Stimulated activated CD4-positive, alpha-beta T cell treated with anti-CD3 and anti-CD28 coated beads, Interleukin-4, amount 100 ng/mL, for 1 hour (primary cell): ENCODE results near the gene BICRA.
"Not testable (repeated sequence)": the region's sequence is repeated elsewhere in the genome, so short reads cannot be mapped to it uniquely, and the experiment has no call there.

Experiments
- DNase-seq: peaks from one replicate; pipeline ENCODE4 v3.0.0-alpha.2; 2020

Gene BICRA

DNA sequence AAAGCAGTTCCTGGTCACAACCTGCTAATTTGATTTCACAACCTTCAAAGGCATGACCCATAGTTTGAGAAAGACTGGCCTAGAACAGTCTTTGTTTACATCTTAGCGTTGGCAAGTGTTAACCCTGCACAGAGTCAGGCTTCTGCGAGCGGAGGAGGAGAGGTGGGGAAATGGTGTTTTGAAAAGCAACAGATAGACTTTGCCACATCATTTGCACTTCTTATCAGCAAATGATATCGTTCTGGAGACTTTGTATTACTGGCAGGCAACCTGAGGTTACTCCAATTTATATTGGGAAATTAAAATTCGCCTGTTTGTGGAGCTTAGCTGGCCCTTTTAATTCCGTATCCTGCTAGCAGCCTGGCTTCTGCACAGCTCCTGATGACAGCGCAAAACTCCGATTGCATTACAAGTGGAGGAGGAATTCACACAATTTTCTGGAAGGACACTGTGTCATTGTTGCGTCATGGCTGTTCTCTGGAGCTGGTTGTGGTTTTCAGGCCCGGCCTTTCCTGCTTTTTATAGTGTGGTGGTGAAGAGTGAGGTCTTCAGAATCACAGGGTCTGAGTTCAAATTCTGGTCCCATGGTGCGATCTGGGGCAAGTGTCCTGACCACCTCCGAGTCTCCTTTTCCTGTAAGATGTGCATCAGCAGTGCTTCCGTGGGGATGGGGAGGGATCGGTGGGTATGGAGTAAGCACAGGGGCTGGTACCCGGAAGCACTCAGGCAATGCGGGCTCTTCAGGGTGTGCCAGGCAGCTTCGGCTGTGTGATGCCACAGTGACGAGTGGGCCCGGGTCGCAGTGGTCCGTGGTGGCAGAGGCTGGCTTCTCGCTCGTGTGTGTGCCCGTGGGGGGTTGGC lies 55.2 kb downstream of the BICRA start:
- no peak for DNase-seq

DNA sequence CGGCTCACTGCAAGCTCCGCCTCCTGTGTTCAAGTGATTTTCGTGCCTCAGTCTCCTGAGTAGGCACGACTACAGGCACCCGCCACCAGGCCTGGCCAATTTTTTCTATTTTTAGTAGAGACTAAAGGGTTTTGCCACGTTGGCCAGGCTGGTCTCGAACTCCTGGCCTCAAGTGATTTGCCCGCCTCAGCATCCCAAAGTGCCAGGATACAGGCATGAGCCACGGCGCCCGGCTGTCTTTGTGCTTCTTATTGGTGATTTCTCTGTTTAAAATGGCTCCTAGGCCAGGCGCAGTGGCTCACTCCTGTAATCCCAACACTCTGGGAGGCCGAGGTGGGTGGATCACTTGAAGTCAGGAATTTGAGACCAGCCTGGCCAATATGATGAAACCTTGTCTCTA lies 59.6 kb downstream of the BICRA start:
- DNase-seq, result not testable (repeated sequence)

DNA sequence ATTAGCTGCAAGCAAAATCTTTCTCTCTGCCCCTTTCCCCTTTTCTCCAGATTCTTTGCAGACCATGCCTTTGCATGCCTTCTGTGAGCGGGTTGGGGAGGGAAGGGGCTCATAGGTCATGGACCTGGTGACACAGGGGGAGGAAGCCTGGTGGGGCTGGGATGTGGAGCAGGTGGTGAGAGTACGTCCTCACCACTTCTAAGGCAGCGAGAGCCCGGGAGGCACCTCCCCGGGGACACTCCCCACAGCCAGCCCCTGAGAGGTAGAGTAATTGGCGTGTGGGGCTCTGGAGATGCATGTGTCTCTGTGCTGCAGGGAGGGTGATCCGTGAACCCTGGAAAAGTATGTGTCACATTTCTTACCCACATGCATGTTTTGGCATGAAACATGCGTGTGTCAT lies 61.8 kb downstream of the BICRA start:
- no peak for DNase-seq

DNA sequence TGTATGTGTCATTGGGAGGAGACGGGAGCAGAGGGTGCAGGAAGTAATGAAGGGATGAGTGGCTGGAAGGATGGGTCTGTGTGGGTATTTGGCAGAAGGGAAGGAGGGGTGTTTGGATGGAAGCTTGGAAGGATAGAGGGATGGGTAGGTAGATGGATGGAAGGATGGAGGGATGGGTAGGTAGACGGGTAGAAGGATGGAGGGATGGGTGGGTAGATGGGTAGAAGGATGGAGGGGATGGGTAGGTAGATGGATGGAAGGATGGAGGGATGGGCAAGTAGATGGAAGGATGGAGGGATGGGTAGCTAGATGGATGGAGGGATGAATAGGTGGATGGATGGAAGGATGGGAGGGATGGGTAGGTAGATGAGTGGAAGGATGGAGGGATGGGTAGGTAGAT lies 62.6 kb downstream of the BICRA start:
- no peak for DNase-seq

- no peak for DNase-seq
Observed at GRCh38 chr19:47673426-47673825, 64.5 kb downstream of the BICRA start.

DNA sequence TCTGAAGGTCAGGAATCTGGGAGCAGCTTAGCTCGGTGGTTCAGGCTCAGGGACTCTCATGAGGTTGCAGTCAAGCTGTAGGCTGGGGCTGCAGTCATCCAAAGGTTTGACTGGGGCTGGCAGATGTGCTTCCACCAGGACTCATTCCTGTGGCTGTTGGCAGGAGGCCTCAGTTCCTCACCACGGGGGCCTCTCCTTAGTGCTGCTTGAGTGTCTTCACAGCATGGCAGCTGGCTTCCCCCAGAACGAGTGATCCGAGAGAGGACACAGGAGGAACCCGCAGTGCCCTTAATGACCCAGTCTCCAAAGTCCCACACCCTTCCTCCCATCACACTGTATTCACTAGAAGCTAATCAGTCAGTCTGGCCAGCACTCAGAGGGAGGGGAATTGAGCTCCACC lies 65.6 kb downstream of the BICRA start:
- DNase-seq, result no peak

DNA sequence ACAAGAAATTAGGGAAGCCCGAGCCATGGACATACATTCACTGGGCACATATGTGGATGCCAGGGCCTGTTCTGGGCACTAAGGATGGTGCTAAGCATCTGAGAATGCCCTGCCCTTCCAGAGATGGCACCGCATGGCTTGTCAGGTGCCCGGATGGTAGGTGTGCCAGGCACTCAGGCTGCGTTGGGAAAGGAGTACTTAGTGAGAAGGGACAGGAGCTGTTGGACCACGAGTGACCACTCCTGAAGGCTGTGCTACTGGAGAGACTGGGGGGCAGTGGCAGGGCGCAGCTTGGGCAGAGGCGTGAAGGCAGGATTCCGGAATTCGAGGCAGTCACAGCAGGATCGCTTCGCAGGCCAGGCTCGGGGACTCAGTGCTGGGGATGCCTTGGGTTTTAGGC lies 66.3 kb downstream of the BICRA start:
- no peak for DNase-seq

- no peak for DNase-seq
Observed at GRCh38 chr19:47675859-47676258, 66.9 kb downstream of the BICRA start.

DNA sequence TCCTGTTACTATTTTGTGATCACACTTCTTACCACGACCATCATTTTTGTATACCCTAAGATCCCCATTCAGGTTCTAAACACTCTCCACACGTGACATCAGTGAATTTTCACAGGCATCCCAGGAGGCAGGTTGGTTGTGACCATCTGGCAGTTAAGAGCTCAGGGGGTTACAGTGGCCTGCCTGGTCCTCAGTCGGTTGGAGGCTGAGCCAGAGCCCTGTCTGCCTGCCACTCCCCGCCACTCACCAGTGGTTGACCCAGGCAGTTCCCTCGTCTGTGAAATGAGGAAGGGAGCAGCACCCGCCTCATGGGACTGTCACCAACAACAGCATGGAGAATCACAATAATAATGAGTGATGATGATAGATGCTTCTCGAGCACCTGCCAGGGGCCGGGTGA lies 67.9 kb downstream of the BICRA start:
- no peak for DNase-seq

- no peak for DNase-seq
Observed at GRCh38 chr19:47679251-47679900, 70.4 kb downstream of the BICRA start.

DNA sequence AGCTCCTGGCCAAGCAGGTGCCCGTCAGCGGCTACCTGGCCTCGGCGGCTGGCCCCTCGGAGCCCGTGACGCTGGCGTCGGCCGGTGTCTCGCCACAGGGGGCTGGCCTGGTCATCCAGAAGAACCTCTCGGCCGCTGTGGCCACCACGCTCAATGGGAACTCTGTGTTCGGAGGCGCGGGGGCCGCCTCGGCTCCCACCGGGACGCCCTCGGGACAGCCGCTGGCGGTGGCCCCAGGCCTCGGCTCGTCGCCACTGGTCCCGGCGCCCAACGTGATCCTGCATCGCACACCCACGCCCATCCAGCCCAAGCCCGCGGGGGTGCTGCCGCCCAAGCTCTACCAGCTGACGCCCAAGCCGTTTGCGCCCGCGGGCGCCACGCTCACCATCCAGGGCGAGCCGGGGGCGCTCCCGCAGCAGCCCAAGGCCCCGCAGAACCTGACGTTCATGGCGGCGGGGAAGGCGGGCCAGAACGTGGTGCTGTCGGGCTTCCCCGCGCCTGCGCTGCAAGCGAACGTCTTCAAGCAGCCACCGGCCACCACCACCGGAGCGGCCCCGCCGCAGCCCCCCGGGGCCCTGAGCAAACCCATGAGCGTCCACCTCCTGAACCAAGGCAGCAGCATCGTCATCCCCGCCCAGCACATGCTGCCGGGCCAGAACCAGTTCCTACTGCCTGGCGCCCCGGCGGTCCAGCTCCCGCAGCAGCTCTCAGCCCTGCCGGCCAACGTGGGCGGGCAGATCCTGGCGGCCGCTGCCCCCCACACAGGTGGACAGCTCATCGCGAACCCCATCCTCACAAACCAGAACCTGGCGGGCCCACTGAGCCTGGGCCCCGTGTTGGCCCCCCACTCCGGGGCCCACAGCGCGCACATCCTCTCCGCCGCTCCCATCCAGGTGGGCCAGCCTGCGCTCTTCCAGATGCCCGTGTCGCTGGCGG lies 71.3 kb downstream of the BICRA start:
- DNase-seq, result no peak

- no peak for DNase-seq
Observed at GRCh38 chr19:47680858-47681332, 72.0 kb downstream of the BICRA start.

DNA sequence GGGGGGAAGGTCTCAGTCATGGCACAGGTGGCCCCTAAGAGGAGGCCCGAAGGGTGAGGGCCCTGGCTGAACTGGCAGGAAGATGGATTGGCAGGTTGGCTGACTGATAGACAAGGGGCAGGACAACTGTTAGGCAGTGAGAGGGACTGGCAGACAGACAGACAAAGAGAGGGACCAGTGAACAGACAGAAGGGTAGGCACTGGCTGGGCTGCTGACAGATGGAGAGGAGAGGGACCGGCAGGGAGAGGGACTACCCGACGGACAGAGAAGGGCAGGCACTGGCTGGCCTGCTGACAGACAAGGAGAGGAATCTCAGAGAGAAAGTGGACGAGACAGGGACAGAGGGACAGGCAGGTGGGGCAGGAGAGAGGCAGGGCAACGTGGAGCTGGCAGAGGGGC lies 72.5 kb downstream of the BICRA start:
- DNase-seq, result no peak

DNA sequence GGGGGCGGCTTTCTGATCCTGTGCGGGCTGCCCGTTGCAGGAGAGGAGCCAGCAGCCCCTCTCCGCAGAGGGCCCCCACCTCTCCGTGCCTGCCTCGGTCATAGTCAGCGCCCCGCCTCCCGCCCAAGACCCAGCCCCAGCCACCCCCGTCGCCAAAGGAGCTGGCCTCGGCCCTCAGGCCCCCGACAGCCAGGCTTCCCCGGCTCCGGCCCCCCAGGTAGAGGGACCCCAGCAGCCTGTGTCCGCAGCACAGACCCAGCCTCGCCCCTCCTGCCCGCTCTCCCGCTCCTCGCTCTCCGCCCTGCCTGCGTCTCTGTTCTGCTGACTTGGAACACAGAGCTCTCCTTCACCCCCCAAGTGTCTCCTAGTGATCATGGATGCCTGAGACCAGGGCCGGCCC lies 73.0 kb downstream of the BICRA start:
- DNase-seq, result no peak

DNA sequence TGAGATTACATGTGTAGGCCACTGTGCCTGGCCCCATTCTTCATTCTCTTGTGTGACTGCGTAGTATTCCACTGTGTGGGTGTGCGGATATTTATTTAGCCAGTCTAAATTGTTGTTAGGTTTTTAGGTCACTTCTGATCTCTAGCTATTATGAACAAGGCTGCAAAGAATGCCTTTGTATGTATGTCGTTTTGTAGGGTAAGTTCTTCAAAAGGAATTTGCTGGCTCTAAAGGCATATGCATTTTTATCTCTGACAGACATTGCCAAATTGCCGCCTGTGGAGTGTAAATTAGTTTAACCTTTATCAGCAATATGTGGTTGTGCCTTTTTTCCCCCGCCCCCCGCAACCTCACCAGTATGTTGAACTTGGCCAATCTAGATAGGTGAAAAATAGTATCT lies 74.0 kb downstream of the BICRA start:
- no peak for DNase-seq

GRCh38 chr19:47686679-47687450 lies 77.9 kb downstream of the BICRA start:
- DNase-seq, result no peak

- no peak for DNase-seq
Observed at GRCh38 chr19:47687906-47688305, 79.0 kb downstream of the BICRA start.

- no peak for DNase-seq
Observed at GRCh38 chr19:47691090-47691489, 82.2 kb downstream of the BICRA start.

GRCh38 chr19:47691782-47692181 lies 82.8 kb downstream of the BICRA start:
- DNase-seq, result no peak

DNA sequence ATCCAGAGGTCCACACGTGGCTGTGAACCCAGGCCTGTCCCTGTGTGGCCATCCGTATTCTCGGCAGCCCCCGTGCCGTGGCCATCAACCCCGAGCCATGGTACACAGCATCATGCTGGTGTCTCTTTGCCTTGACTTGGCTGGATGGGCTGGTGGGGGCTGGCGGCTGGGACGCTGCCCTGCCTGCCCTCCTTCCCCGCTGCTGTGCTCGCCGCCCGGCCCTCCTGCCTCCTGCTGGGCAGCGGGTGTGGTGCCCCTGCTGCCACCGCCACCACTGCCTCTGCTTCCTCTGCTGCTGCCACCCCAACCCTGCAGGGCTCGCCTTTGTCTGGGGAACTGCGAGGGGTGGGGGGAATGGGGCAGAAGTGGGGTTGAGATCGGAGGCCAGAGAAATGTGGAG lies 84.6 kb downstream of the BICRA start:
- no peak for DNase-seq

DNA sequence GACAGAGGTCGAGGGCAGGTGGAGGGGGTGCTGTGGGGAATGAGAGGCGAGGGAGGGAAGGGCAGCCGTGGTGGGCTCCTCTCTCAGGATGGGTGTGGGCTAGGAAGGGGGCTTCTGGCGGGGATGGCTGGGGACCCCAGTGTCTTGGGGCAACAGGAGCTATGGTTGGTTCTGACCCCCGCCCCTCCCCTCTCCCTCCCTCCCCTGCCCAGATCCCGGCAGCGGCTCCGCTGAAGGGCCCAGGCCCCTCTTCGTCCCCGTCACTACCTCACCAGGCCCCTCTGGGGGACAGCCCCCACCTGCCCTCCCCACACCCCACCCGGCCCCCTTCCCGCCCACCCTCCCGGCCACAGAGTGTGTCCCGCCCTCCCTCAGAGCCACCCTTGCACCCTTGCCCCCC lies 85.0 kb downstream of the BICRA start:
- no peak for DNase-seq

GRCh38 chr19:47694466-47695273 lies 85.7 kb downstream of the BICRA start:
- DNase-seq, result no peak
